Breast epithelium (tissue), 4 donors: ENCODE data around the gene PLIN4. TPM values are rescaled to one million over a fixed set of nuclear protein-coding genes. Genes with fewer than 3 reads are reported as not detected.

Source experiments
- DNase-seq, 2 donors: peaks; one replicate each; pipeline ENCODE4 v3.0.0-alpha.2; 2019; ENCODE audit warnings: low spot score in 2 of 2
- H3K27ac ChIP-seq, 2 donors: fragments of 200-600 bp; sonication (generic) in 1 of 2; one replicate each; pipeline ENCODE4 v1.5.1; 2016 to 2019; ENCODE audit warnings: mild to moderate bottlenecking in 1 of 2
- H3K27me3 ChIP-seq, 2 donors: fragments of 200-600 bp; sonication (generic) in 1 of 2; one replicate each; pipeline versions ENCODE4 v1.5.1 to v1.6.0; 2017 to 2019; ENCODE audit warnings: control low read depth in 1 of 2, mild to moderate bottlenecking in 1 of 2
- H3K36me3 ChIP-seq: fragments of 200-600 bp; one replicate; pipeline ENCODE4 v1.5.1; 2019
- H3K4me1 ChIP-seq, 2 donors: fragments of 200-600 bp; sonication (generic); one replicate each; pipeline ENCODE4 v1.5.1; 2016 to 2019; ENCODE audit warnings: control low read depth in 1 of 2
- H3K4me3 ChIP-seq, 3 donors: fragments of 200-600 bp; sonication (generic); 1 replicate in 2 of 3; 2 replicates in 1 of 3; pipeline ENCODE4 v1.5.1; 2016 to 2019; ENCODE audit warnings: mild to moderate bottlenecking in 3 of 3, moderate library complexity in 2 of 3
- H3K9me3 ChIP-seq, 2 donors: fragments of 200-600 bp; sonication (generic) in 1 of 2; one replicate each; pipeline ENCODE4 v1.5.1; 2016 to 2019; ENCODE audit warnings: control low read depth in 1 of 2
- CTCF ChIP-seq, 3 donors: fragments of 450-650 bp; IDR thresholded peaks; one replicate each; pipeline ENCODE4 v1.5.1; 2016 to 2017; ENCODE audit warnings: antibody characterized with exemption in 3 of 3, mild to moderate bottlenecking in 3 of 3, moderate library complexity in 3 of 3
- POLR2A ChIP-seq: fragments of 450-650 bp; IDR thresholded peaks from one replicate; pipeline ENCODE4 v1.6.1; 2016; ENCODE audit warnings: antibody characterized with exemption, mild to moderate bottlenecking, moderate library complexity
- POLR2AphosphoS5 ChIP-seq, 3 donors: sonication (generic); formaldehyde crosslinking; IDR thresholded peaks; one replicate each; pipeline ENCODE4 v1.6.1; 2017; ENCODE audit warnings: antibody characterized with exemption in 3 of 3
- intact Hi-C: fragments of 100-400 bp; cut with DNase I; formaldehyde crosslinking; loops from one replicate; pipeline ENCODE4 v1.15.1; 2023; ENCODE audit warnings: low total_unique reads
- total RNA-seq, 3 donors: library from RNA; depleted of rRNA; stranded (reverse); fragments of >200 nt; gene quantifications; one replicate each; pipeline ENCODE4 v1.1.0, GENCODE V29; 2016

Gene PLIN4
- total RNA-seq, 3 donors from 2014 or later = 50.1 to 629 (median 213) TPM

GRCh38 chr19:4496304-4496703 lies 22.0 kb downstream of the PLIN4 start:
- H3K27me3 ChIP-seq = no peaks in the 10 kb centered on the region

GRCh38 chr19:4495471-4495870 lies 22.8 kb downstream of the PLIN4 start:
- no peaks in the 10 kb centered on the region for H3K27me3 ChIP-seq
- intact Hi-C loops = no loop called here

More at GRCh38 chr19:4496304-4496703, 22.0 kb downstream of the PLIN4 start:
- no peaks in the 10 kb centered on the region for H3K9me3 ChIP-seq
- H3K27ac ChIP-seq = no peak overlapping the region
- no peak for TF ChIP-seq CTCF (IDR thresholded peaks at IDR 0.05)
- intact Hi-C loops = no loop called here
- no peaks in the 10 kb centered on the region for H3K4me1 ChIP-seq
- H3K4me3 ChIP-seq = no peak overlapping the region
- DNase-seq = no peak
- H3K36me3 ChIP-seq = no peaks in the 10 kb centered on the region

GRCh38 chr19:4494691-4495064 lies 23.6 kb downstream of the PLIN4 start:
- intact Hi-C loops = no loop called here
- no peak for DNase-seq
- H3K27ac ChIP-seq = no peak overlapping the region
- no peaks in the 10 kb centered on the region for H3K36me3 ChIP-seq
- H3K4me3 ChIP-seq = no peak overlapping the region
- no peaks in the 10 kb centered on the region for H3K9me3 ChIP-seq
- no peaks in the 10 kb centered on the region for H3K27me3 ChIP-seq
- H3K4me1 ChIP-seq = no peaks in the 10 kb centered on the region
- TF ChIP-seq POLR2AphosphoS5 (IDR thresholded peaks at IDR 0.05) = no peak
- TF ChIP-seq CTCF (IDR thresholded peaks at IDR 0.05) = no peak
- no peak for TF ChIP-seq POLR2A

More at GRCh38 chr19:4495471-4495870, 22.8 kb downstream of the PLIN4 start:
- H3K36me3 ChIP-seq = no peaks in the 10 kb centered on the region
- no peak for DNase-seq
- no peak overlapping the region for H3K4me3 ChIP-seq
- no peaks in the 10 kb centered on the region for H3K9me3 ChIP-seq
- TF ChIP-seq POLR2A = no peak
- H3K4me1 ChIP-seq = no peaks in the 10 kb centered on the region
- H3K27ac ChIP-seq = no peak overlapping the region

GRCh38 chr19:4493929-4494690 lies 24.2 kb downstream of the PLIN4 start:
- no peaks in the 10 kb centered on the region for H3K4me1 ChIP-seq
- H3K27me3 ChIP-seq = no peaks in the 10 kb centered on the region
- H3K4me3 ChIP-seq = no peak overlapping the region
- H3K27ac ChIP-seq = no peak overlapping the region
- no peaks in the 10 kb centered on the region for H3K9me3 ChIP-seq
- intact Hi-C loops = no loop called here
- no peaks in the 10 kb centered on the region for H3K36me3 ChIP-seq
- TF ChIP-seq POLR2AphosphoS5 (IDR thresholded peaks at IDR 0.05) (no peak), CTCF (IDR thresholded peaks at IDR 0.05) (no peak), POLR2A (no peak)
- DNase-seq = no peak

- Histone ChIP-seq H3K27me3 (no peaks in the 10 kb centered on the region), H3K4me1 (no peaks in the 10 kb centered on the region), H3K4me3 (no peak overlapping the region), H3K36me3 (no peaks in the 10 kb centered on the region), H3K9me3 (no peaks in the 10 kb centered on the region), H3K27ac (no peak overlapping the region)
- intact Hi-C loops = no loop called here
- DNase-seq = no peak
- TF ChIP-seq POLR2AphosphoS5 (IDR thresholded peaks at IDR 0.05) = no peak
- no peak for TF ChIP-seq POLR2A
- TF ChIP-seq CTCF (IDR thresholded peaks at IDR 0.05) = no peak
These were observed 25.0 kb downstream of the PLIN4 start for GRCh38 chr19:4493104-4493928.
